IPS-15b (cell line): Measurements from ENCODE around the gene CLDN19.
"Not testable (repeated sequence)": the region's sequence is repeated elsewhere in the genome, so short reads cannot be mapped to it uniquely, and the experiment has no call there.

ENCODE experiments used
- H3K27me3 ChIP-seq: one replicate; pipeline ENCODE4 v1.6.1; 2013; ENCODE audit warnings: low read length; ENCODE audit not compliant: control insufficient read depth, insufficient read depth
- H3K36me3 ChIP-seq: one replicate; pipeline ENCODE4 v1.6.1; 2013; ENCODE audit warnings: low read length; ENCODE audit not compliant: control insufficient read depth, insufficient read depth
- H3K4me1 ChIP-seq: one replicate; pipeline ENCODE4 v1.6.1; 2013; ENCODE audit warnings: mild to moderate bottlenecking, low read length; ENCODE audit not compliant: control insufficient read depth, insufficient read depth
- H3K4me3 ChIP-seq: one replicate; pipeline ENCODE4 v1.5.1; 2013; ENCODE audit warnings: low read depth, low read length
- H3K9ac ChIP-seq: one replicate; pipeline ENCODE4 v1.6.1; 2013; ENCODE audit warnings: low read depth, mild to moderate bottlenecking, low read length
- H3K9me3 ChIP-seq: one replicate; pipeline ENCODE4 v1.6.1; 2013; ENCODE audit warnings: mild to moderate bottlenecking, low read length; ENCODE audit not compliant: control insufficient read depth, insufficient read depth

Gene CLDN19

GRCh38 chr1:42757892-42758275, 17.8 kb upstream of the CLDN19 start:
- H3K4me1 ChIP-seq = no peaks in the 10 kb centered on the region
- peaks cover 29% of the 10 kb centered on the region for H3K36me3 ChIP-seq
- no peak overlapping the region for H3K9ac ChIP-seq
- H3K4me3 ChIP-seq = no peak overlapping the region
- H3K27me3 ChIP-seq = no peaks in the 10 kb centered on the region
- no peaks in the 10 kb centered on the region for H3K9me3 ChIP-seq

- no peaks in the 10 kb centered on the region for H3K4me1 ChIP-seq
- no peaks in the 10 kb centered on the region for H3K9me3 ChIP-seq
- peaks cover 35% of the 10 kb centered on the region for H3K36me3 ChIP-seq
- no peak overlapping the region for H3K9ac ChIP-seq
- H3K27me3 ChIP-seq = no peaks in the 10 kb centered on the region
- no peak overlapping the region for H3K4me3 ChIP-seq
Measured at GRCh38 chr1:42756956-42757891, 17.2 kb upstream of the CLDN19 start.

- Histone ChIP-seq H3K9ac (no peak overlapping the region), H3K27me3 (no peaks in the 10 kb centered on the region), H3K36me3 (peaks cover 52% of the 10 kb centered on the region), H3K9me3 (no peaks in the 10 kb centered on the region), H3K4me3 (no peak overlapping the region), H3K4me1 (no peaks in the 10 kb centered on the region)
Measured at GRCh38 chr1:42753070-42753469, 13.0 kb upstream of the CLDN19 start.

DNA sequence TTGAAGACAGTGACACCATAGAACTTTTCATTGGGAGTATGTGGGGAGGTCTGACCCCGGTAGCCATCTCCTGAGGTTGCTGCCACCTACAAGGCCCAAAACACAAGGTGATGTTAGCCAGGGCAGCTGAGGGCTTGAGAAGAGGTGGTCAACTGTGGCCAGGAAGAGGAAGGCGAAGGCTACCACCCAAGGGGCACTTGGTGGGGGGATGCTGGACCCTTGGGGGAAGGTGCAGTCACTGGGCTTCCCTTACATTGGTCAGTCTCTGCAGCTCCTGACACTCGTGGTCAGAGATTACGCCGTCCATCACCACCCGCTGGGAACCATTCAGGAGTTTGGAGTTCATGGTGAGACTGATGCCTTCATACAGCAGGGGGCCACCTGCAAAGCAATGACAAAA, 12.2 kb upstream of the CLDN19 start:
- Histone ChIP-seq H3K4me3 (no peak overlapping the region), H3K9ac (no peak overlapping the region), H3K27me3 (no peaks in the 10 kb centered on the region), H3K4me1 (no peaks in the 10 kb centered on the region), H3K9me3 (no peaks in the 10 kb centered on the region), H3K36me3 (peaks cover 47% of the 10 kb centered on the region)

DNA sequence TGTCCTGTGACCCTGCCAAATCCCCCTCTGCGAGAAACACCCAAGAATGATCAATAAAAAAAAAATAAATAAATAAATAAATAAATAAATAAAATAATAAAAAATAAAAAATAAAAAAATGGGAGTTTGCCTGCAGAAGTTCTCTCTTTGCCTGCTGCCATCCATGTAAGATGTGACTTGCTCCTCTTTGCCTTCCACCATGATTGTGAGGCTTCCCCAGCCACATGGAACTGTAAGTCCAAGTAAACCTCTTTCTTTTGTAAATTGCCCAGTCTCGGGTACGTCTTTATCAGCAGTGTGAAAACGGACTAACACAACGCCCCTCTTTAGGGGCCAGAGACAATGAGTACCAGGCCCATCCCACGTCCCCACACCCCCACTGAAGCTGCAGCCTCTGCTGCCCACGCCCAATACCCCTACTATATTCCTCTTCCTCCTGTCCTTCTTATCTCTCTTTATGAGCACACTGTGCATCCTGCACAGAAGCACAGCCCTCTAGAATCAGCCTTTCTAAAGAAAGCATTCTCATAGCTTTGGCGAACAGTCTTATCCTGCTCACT, 11.6 kb upstream of the CLDN19 start:
- not testable (repeated sequence) for H3K4me1 ChIP-seq, H3K9ac ChIP-seq, H3K27me3 ChIP-seq, H3K4me3 ChIP-seq, H3K9me3 ChIP-seq
- peaks cover 50% of the 10 kb centered on the region for H3K36me3 ChIP-seq

DNA sequence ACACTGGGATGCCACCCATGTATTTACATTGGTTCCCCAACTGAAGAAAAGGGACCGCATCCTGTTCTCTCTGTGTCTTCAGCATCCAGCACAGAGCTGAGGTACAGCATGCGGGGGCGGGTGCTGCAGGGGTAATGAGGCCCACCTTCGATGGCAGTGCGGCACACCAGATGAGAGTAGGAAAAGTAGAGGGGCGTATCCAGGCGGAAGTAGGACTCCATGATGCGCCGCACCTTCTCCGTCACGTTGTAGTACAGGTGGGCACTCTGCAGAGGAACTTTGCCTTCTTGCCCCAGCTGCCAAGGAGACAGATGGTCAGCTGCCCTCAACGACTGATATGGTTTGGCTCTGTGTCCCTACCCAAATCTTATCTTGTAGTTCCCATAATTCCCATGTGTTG, 10.0 kb upstream of the CLDN19 start:
- H3K9ac ChIP-seq = no peak overlapping the region
- no peak overlapping the region for H3K4me3 ChIP-seq
- no peaks in the 10 kb centered on the region for H3K9me3 ChIP-seq
- H3K36me3 ChIP-seq = peaks cover 50% of the 10 kb centered on the region
- no peaks in the 10 kb centered on the region for H3K27me3 ChIP-seq
- H3K4me1 ChIP-seq = no peaks in the 10 kb centered on the region

GRCh38 chr1:42748461-42749410, 8.7 kb upstream of the CLDN19 start:
- Histone ChIP-seq H3K9ac (no peak overlapping the region), H3K27me3 (no peaks in the 10 kb centered on the region), H3K4me1 (no peaks in the 10 kb centered on the region), H3K36me3 (peaks cover 39% of the 10 kb centered on the region), H3K4me3 (no peak overlapping the region), H3K9me3 (no peaks in the 10 kb centered on the region)

DNA sequence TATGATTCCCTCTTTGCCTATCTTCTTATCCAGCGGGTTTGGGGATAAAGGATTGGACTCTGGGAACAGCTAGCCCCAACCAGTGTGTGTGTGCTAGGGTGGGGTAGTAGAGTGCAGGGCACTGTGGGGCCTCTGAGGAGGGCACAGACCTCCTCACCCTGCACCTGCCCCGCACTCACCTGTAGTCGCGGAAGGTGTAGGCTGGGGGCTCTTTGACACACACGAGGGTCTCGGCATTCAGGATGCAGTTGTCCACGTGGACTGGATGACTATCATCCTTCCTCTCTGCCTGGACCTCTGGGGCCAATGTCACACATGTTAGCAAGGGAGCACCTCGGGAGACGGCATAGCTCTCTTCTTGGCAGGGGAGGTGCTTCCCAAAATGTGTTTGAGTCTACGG, 8.0 kb upstream of the CLDN19 start:
- Histone ChIP-seq H3K27me3 (no peaks in the 10 kb centered on the region), H3K9me3 (no peaks in the 10 kb centered on the region), H3K36me3 (peaks cover 37% of the 10 kb centered on the region), H3K4me3 (no peak overlapping the region), H3K4me1 (no peaks in the 10 kb centered on the region), H3K9ac (no peak overlapping the region)

DNA sequence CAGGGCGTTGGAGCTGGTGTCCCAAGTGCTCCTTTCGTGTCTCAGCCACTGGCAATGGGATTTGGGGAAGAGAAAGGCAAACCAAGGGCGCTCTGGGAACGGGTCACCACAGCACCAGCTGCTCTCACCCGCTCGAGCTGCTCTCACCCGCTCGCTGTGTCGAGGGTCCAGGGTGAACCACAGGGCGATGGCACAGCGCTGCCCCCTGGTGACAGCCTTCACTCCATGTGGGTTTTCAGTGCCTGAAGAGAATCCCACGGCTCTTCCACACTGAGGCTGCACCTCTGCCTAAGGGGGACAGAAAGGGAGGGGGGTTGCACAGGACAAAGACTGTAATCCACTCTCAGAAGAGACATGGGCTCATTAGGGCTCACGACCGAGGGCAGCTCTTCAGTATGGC, 7.1 kb upstream of the CLDN19 start:
- Histone ChIP-seq H3K9me3 (no peaks in the 10 kb centered on the region), H3K4me3 (no peak overlapping the region), H3K4me1 (no peaks in the 10 kb centered on the region), H3K9ac (no peak overlapping the region), H3K36me3 (peaks cover 28% of the 10 kb centered on the region), H3K27me3 (no peaks in the 10 kb centered on the region)

- Histone ChIP-seq H3K9ac (no peak overlapping the region), H3K4me1 (no peaks in the 10 kb centered on the region), H3K9me3 (no peaks in the 10 kb centered on the region), H3K36me3 (peaks cover 23% of the 10 kb centered on the region), H3K27me3 (no peaks in the 10 kb centered on the region), H3K4me3 (no peak overlapping the region)
Measured at GRCh38 chr1:42746436-42747105, 6.5 kb upstream of the CLDN19 start.

GRCh38 chr1:42745851-42746250, 5.8 kb upstream of the CLDN19 start:
- Histone ChIP-seq H3K9ac (no peak overlapping the region), H3K9me3 (no peaks in the 10 kb centered on the region), H3K4me1 (peaks cover 4% of the 10 kb centered on the region), H3K36me3 (peaks cover 21% of the 10 kb centered on the region), H3K27me3 (no peaks in the 10 kb centered on the region), H3K4me3 (no peak overlapping the region)
